SK-N-MC (cell line): ENCODE data around the gene CLSTN2.

Experiments used
- DNase-seq: peaks from one replicate; pipeline ENCODE4 v3.0.0-alpha.2; 2011; ENCODE audit warnings: low read depth, low spot score
- H3K27ac ChIP-seq: fragments of 200-600 bp; sonication (generic); 2 replicates; pipeline ENCODE4 v1.5.1; 2016; ENCODE audit warnings: mixed run types
- H3K36me3 ChIP-seq: fragments of 200-600 bp; sonication (generic); 2 replicates; pipeline ENCODE4 v1.6.1; 2017; ENCODE audit warnings: antibody characterized with exemption, low read length, mixed read lengths; ENCODE audit not compliant: insufficient read depth
- H3K4me3 ChIP-seq: fragments of 200-600 bp; sonication (generic); 2 replicates; pipeline ENCODE4 v1.5.1; 2016
- H3K9ac ChIP-seq: fragments of 200-600 bp; sonication (generic); 2 replicates; pipeline ENCODE4 v1.8.0; 2017; ENCODE audit warnings: mixed run types, mixed read lengths; ENCODE audit not compliant: insufficient read length
- H3K9me3 ChIP-seq: fragments of 200-600 bp; sonication (generic); 2 replicates; pipeline ENCODE4 v1.6.1; 2017; ENCODE audit warnings: low read depth, mild to moderate bottlenecking, antibody characterized with exemption, low read length, moderate library complexity, mixed read lengths
- EZH2 ChIP-seq: fragments of 200-600 bp; sonication (generic); IDR thresholded peaks from one replicate; pipeline ENCODE4 v1.6.1; 2017; ENCODE audit warnings: antibody characterized with exemption
- FOXP2 ChIP-seq: optimal IDR thresholded peaks from 2 replicates; pipeline ENCODE3; 2011; ENCODE audit warnings: mild to moderate bottlenecking, moderate library complexity; ENCODE audit not compliant: insufficient read depth; ENCODE audit errors: extremely low read length, control extremely low read depth
- POLR2AphosphoS5 ChIP-seq: IDR thresholded peaks from 2 replicates; pipeline ENCODE4 v1.6.1; 2012; ENCODE audit warnings: mild to moderate bottlenecking, low read depth, low read length, borderline replicate concordance

Gene CLSTN2

GRCh38 chr3:140160553-140160952, 225.6 kb downstream of the CLSTN2 start:
- no peak for DNase-seq
- Histone ChIP-seq H3K9me3 (peaks cover 6% of the 10 kb centered on the region; the same call in 1 of the 2 replicates), H3K36me3 (0 out of 2 replicates have a peak, but pooled peaks cover 7% of the 10 kb centered on the region), H3K9ac (no peak overlapping the region), H3K27ac (no peak overlapping the region), H3K4me3 (no peak overlapping the region)
- TF ChIP-seq POLR2AphosphoS5 (no peak), FOXP2 (no peak), EZH2 (no peak)

- no peak overlapping the region for H3K4me3 ChIP-seq
- no peak for TF ChIP-seq EZH2
- TF ChIP-seq FOXP2 = no peak
- no peak for TF ChIP-seq POLR2AphosphoS5
- no peak overlapping the region for H3K27ac ChIP-seq
- no peak for DNase-seq
- peaks cover 6% of the 10 kb centered on the region; the same call in 1 of the 2 replicates for H3K9me3 ChIP-seq
- H3K36me3 ChIP-seq = peaks cover 8% of the 10 kb centered on the region; the same call in 1 of the 2 replicates
- no peak overlapping the region for H3K9ac ChIP-seq
These were observed 227.6 kb downstream of the CLSTN2 start for GRCh38 chr3:140162551-140162950.

GRCh38 chr3:140163159-140163763, 228.3 kb downstream of the CLSTN2 start:
- no peak for TF ChIP-seq POLR2AphosphoS5
- no peak for TF ChIP-seq EZH2
- TF ChIP-seq FOXP2 = no peak
- H3K4me3 ChIP-seq = no peak overlapping the region
- H3K36me3 ChIP-seq = peaks cover 10% of the 10 kb centered on the region; the same call in 1 of the 2 replicates
- no peak for DNase-seq
- no peak overlapping the region for H3K9ac ChIP-seq
- H3K27ac ChIP-seq = no peak overlapping the region
- H3K9me3 ChIP-seq = peaks cover 3% of the 10 kb centered on the region; the same call in 1 of the 2 replicates

DNA sequence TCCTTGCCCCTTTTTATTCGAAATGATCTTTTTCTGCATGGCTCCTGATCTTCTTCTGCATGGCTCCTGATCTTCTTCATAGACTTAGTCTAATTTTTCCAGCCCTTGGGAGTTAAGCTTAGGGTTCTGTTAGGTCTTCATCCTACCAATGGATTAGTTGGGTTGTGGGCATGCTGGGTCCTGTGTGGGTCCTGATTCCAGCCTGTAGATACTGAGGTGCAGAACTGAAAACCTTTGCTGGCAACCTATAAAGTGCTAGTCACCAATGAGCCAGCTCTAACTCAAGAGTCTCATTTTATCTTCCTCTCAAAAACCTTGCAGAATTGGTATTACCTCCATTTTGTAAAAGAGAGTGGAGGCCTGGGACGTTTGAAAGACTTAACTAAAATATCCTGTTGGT, 229.2 kb downstream of the CLSTN2 start:
- H3K36me3 ChIP-seq = peaks cover 5% of the 10 kb centered on the region; the same call in 1 of the 2 replicates
- TF ChIP-seq POLR2AphosphoS5 = no peak
- TF ChIP-seq FOXP2 = no peak
- no peak for TF ChIP-seq EZH2
- H3K27ac ChIP-seq = no peak overlapping the region
- no peak overlapping the region for H3K4me3 ChIP-seq
- no peak for DNase-seq
- H3K9me3 ChIP-seq = no peaks in the 10 kb centered on the region; the same call in 1 of the 2 replicates
- no peak overlapping the region for H3K9ac ChIP-seq

- Histone ChIP-seq H3K4me3 (no peak overlapping the region), H3K9ac (no peak overlapping the region), H3K9me3 (peaks cover 6% of the 10 kb centered on the region; the same call in 1 of the 2 replicates), H3K27ac (no peak overlapping the region), H3K36me3 (peaks cover 5% of the 10 kb centered on the region; the same call in 1 of the 2 replicates)
- TF ChIP-seq POLR2AphosphoS5 (no peak), EZH2 (no peak), FOXP2 (no peak)
- DNase-seq = no peak
These were observed 230.1 kb downstream of the CLSTN2 start for GRCh38 chr3:140164922-140165590.

GRCh38 chr3:140165781-140166180, 230.8 kb downstream of the CLSTN2 start:
- TF ChIP-seq FOXP2 (no peak), POLR2AphosphoS5 (no peak), EZH2 (no peak)
- Histone ChIP-seq H3K27ac (no peak overlapping the region), H3K9me3 (peaks cover 6% of the 10 kb centered on the region; the same call in 1 of the 2 replicates), H3K36me3 (peaks cover 5% of the 10 kb centered on the region; the same call in 1 of the 2 replicates), H3K4me3 (no peak overlapping the region), H3K9ac (no peak overlapping the region)
- DNase-seq = no peak

- H3K4me3 ChIP-seq = no peak overlapping the region
- TF ChIP-seq POLR2AphosphoS5 (no peak), FOXP2 (no peak), EZH2 (no peak)
These were observed 232.0 kb downstream of the CLSTN2 start for GRCh38 chr3:140166861-140167599.

More at GRCh38 chr3:140166861-140167599, 232.0 kb downstream of the CLSTN2 start:
- DNase-seq = no peak
- peaks cover 5% of the 10 kb centered on the region; the same call in 1 of the 2 replicates for H3K36me3 ChIP-seq
- H3K9ac ChIP-seq = no peak overlapping the region
- no peak overlapping the region for H3K27ac ChIP-seq
- H3K9me3 ChIP-seq = peaks cover 6% of the 10 kb centered on the region; the same call in 1 of the 2 replicates
